Measurements from ENCODE around the gene LTBP1.

Gene LTBP1

DNA sequence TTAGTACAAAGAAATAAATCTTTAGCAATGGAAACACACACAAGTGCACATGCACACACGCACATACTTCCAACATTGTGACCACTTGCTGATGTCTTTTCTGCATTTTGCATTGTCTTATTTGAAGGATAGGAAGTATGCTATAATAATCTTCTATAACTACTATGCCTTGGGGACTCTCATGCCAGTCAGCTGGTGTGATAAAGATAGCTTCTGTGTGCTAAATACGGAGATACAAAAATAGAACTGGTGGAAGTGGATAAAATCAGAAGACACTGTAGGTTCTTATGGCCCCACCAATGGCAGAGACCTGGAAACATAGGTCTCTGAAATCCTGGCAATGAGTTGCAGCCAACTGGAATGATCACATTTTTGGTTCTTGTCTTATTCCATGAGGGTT is 498.2 kb downstream of the LTBP1 start:
- no peak for DNase-seq (ENCODE audit: low read depth in 1 of 2, low spot score in 1 of 2)

DNA sequence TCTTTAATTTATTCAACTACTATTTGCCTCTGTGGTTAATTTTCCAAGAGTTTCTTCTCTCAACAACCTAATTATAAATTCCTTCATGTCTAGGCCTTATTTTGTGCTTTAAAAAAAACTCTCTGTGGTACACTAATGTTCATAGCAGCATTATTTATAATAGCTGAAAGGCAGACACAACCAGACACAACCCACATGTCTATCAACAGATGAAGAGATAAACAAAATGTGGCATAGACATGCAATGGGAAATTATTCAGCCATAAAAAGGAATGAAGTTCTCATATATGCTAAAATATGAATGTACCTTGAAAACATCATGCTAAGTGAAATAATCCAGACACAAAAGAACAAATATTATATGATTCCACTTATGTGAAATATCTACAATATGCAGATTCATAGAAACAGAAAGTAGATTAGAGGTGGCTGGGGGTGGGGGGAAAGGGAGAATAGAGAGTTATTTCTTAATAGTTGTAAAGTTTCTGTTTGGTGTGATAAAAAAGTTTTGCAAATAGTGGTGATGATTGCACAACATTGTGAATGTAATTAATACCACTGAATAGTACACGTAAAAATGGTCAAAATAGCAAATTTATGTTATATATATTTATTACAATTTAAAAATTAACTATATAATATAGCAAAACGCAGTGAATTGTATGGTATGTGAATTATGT is 501.6 kb downstream of the LTBP1 start:
- DNase-seq (ENCODE audit: low read depth in 1 of 2, low spot score in 1 of 2): no peak
